SK-N-DZ (cell line): Measurements from ENCODE around the gene TTC23. TPM values are rescaled to one million over a fixed set of nuclear protein-coding genes. Genes with fewer than 3 reads are reported as not detected.

Source experiments
- DNase-seq: peaks from one replicate; pipeline ENCODE4 v3.0.0-alpha.2; 2015; ENCODE audit warnings: low spot score
- polyA plus RNA-seq, 2 experiments: library from polyadenylated mRNA; depleted of rRNA; stranded (reverse); fragments of >200 nt; gene quantifications; 2 replicates each; pipeline ENCODE4 v1.2.3, GENCODE V29; 2014

Gene TTC23, protein sequence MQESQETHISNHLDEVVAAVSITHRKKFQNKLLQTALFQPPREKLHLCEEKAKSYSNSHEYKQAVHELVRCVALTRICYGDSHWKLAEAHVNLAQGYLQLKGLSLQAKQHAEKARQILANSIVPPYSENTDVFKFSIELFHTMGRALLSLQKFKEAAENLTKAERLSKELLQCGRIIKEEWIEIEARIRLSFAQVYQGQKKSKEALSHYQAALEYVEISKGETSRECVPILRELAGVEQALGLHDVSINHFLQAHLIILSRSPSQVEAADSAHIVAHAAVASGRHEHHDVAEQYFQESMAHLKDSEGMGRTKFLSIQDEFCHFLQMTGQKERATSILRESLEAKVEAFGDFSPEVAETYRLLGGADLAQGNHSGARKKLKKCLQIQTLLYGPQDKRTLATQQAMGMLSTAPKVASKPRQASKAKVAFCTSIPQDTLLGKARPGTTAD
- polyA plus RNA-seq (2014; cell fraction: cytosol; rRNA removed): 3.9 and 5.0 TPM in 2 replicates
- polyA plus RNA-seq (2014; cell fraction: nucleus; rRNA removed): 4.7 and 5.9 TPM in 2 replicates

DNA sequence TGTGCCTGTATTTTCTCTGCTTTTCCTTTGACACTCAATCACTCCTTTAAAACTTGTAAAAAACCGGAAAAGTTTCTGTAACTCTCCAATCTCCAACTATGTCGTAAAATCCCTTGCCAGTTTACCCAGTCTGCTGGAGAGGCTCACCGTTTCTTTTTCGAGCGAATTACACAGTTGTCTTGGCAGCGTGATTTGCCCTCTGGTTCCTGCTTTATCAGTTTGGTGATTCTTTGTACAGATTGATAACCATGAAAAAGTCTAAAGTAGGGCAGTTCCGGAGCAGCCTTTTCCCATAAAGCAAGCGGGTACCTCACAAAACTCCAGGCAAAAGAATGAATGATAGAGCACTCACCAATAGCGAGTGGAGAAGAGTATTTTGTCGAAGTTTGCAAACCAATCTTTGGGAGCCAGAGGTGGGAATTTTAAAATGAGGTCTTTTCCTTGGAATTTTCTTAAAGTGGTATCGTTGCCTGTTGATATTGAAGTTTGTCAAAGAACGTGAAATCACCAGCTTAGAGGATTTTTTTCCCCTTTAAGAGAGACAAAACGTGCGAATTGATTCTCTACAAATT lies at the start of gene TTC23:
Gene TTC23 (minus strand): TSS at position 312 of the 572 bp plus-strand sequence. CDS start 20,869 bp downstream, outside the sequence.
- DNase-seq: no peak

- DNase-seq: no peak
Observed at GRCh38 chr15:99296386-99296785, 47.0 kb upstream of the TTC23 start.

GRCh38 chr15:99295840-99296239 lies 46.5 kb upstream of the TTC23 start:
- DNase-seq: no peak

GRCh38 chr15:99291643-99292042 lies 42.3 kb upstream of the TTC23 start:
- DNase-seq: no peak

DNA sequence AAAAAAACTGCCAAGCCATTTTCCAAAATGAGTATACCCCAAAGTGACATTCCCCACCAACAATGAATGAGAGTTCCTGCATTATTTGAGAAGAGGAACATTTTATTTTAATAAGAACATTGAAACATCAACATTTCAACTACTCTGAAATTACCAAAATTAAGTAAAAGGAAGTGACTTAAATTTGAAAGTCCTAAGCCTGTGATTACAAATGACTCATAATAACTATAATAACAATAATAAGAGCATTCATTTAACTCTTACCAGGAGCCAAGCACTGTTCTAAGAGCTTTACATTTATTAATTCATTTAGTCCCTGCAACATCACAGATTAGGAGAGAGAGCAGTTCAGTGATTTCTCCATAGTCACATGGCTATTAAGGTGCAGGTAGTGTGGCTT lies 34.3 kb upstream of the TTC23 start:
- DNase-seq: no peak

GRCh38 chr15:99282586-99282985 lies 33.2 kb upstream of the TTC23 start:
- no peak for DNase-seq

DNA sequence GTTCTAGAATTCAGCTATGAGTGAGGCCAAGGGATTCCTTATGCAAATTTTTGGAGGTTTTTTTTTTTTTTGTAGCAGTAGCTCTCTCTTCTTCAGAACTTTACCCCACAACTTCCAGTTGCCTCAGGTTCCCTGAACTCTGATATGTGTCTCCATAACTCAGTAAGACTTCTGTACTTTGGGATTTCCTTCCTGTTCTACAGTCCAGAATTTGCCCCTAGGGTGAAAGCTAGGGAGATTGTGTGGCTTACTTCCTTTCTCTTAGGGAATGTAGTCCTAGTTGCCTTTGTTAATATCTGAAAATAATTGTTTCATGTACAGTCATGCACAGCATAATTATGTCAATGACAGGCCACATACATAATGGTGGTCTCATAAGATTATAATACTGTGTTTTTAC lies 32.7 kb upstream of the TTC23 start:
- no peak for DNase-seq

DNA sequence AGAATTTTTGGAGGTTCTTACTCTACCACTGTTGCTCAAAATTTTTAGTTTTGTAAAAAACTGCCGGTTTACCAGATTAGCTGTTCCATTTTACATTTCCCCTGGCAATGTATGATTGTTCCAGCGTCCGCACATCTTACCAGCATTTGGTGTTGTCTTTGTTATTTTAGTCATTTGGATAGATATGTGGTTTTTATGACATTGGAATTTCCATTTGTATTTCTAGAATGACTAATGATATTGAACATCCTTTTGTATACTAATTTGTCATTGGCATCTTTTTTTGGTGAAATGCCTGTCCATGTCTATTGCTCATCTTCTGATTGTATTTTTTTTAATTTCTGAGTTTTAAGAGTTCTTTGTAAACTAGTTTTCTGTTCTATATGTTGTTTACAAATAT lies 30.4 kb upstream of the TTC23 start:
- DNase-seq: no peak

- DNase-seq: no peak
Observed at GRCh38 chr15:99279290-99279689, 29.9 kb upstream of the TTC23 start.

- no peak for DNase-seq
Observed at GRCh38 chr15:99275525-99276128, 26.2 kb upstream of the TTC23 start.

DNA sequence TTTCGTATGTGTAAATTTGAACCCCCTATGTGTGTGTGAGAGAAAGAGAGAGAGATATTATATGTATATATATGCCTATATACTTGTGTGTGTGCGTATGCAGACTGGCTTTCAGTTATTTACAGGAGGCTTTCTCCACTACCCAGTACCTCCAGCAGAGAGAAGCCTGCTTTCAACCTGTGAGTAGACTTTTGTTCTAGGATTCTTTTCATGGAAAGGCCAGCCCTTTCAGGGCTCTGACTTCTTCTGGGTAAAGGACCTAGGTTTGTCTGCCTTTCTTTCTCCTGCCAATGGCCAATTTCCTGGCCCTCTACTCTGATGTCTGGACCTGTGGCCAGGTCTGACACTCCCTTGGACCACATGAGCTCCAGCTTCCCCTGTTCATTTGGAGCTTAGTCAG lies 25.7 kb upstream of the TTC23 start:
- no peak for DNase-seq

GRCh38 chr15:99273801-99274200 lies 24.4 kb upstream of the TTC23 start:
- no peak for DNase-seq

DNA sequence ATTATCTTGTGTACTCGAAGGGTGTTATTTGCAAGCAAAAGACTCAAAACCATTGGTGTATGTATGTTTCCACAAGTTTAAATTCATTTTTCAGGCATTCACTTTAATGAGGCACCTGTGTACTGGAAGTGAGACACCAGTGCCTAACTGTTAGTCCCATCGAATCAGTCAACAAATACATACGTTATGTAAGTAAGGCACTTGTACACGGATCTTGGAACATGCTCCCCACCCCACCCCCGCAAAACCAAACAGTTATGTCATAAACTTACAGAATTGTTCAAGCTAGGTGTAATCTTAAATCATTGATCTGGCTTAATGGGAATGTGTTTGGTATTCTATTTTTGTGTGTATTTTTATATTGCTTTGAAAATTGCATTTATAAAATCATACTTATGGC lies 19.1 kb upstream of the TTC23 start:
- no peak for DNase-seq

DNA sequence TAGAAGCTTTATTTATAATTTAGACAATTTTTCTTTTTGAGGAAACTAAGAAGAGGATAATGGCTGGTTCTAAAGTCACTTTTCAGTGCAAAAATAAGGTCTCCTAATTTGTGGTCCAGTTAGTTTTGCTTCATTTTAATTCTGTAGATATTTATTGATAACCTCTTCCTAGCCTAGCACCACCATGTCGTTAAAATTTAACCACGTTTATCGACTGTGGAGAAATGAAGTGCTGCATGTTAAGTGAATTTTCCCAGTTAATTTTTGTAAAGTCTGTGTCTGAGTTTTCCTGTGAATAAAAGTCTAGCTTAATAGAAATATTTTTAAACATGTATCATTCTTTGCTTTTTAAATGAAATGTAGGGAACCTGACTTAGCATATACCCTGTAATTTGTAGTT lies 18.6 kb upstream of the TTC23 start:
- no peak for DNase-seq

DNA sequence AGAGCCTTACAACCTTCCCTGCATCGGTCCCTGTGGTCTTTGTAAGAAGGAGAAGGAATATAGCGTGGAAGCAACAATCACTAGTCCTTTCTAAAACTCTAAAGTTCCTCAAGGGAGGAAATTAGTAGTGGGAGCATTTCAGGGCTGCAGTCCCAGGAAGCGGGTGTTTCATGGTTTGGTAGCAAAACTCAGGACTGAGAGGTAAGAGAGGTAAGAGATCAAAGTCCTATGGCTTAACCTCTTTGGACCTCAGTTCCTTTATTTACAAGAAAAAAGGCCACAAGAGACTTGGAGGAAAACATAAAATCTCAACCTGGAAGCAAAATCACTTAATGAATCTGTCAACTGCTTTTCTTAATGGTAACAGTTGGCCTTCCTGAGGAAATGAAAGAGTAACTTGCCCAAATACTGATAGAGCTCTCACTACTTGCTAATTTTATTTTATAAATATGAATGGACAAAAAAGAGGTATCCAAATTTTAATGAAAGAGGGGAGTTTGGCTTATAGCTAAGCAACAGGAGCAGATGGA lies 16.2 kb upstream of the TTC23 start:
- no peak for DNase-seq

DNA sequence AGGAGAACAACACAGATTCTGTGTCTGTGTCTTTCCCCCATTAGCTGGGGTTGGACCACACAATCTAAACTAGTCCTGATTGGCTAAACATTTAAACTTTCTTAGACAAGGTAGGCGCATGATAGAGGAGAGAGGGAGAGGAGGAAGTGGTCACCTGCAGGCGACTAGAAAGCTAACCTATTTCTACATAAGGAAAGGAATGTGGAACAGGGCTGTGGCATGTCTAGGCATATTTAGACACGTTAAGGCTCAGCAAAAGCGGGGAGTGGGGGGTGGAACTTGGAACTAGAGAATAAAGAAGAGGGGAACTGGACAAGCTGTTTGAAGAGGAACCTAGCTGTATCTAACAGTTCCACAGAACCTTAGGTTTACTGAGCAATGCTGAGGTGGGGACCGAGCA lies 14.7 kb upstream of the TTC23 start:
- no peak for DNase-seq

DNA sequence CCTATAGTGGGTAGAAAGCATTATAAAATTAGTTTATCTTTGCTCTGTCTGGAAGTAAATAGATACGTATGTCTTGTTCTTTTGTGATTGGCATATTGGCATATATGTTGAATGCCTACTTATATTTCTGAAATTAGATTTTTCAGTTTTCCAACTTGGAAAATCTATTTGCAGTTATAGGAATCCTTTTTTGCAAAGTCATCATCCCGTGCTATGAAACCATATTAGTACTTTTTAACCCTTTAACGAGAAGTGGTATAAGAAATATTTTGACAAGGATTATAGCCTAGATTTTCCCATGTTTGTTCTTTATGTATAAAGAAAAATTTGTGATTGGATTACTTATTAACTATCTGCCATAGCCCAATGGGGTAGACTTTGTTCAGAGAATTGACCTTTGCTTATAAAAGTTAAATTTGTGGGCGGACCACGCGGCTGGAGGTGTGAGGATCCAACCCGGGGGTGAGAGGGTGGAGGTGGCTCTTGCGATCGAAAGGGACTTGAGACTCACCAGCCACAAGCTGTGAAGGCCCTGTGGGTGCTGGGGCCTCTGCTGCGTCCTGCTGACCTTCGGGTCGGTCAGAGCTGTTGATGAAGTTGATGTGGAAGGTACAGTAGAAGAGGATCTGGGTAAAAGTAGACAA lies 7.8 kb upstream of the TTC23 start:
- no peak for DNase-seq

- no peak for DNase-seq
Observed at GRCh38 chr15:99253381-99254090, 4.2 kb upstream of the TTC23 start.

DNA sequence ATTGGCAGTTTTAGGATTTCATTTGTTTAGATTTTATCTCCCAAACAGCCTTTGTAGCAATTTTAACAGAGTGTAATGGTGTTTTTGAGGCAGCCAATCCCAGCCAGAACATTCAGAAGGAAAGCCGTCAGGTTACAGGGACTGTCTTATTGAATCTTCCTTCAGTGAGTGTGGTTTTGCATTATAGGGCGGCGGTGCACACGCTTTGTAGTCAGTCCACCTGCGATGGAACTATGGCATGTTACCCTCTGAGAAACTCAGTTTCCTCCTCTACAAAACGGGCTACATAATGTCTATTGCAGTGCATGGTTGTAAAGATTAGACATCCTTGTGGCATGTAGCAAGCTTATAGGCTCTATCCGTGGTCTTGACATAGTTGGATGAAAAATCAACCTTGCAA lies 2.9 kb upstream of the TTC23 start:
- DNase-seq: peak; percentile 11

DNA sequence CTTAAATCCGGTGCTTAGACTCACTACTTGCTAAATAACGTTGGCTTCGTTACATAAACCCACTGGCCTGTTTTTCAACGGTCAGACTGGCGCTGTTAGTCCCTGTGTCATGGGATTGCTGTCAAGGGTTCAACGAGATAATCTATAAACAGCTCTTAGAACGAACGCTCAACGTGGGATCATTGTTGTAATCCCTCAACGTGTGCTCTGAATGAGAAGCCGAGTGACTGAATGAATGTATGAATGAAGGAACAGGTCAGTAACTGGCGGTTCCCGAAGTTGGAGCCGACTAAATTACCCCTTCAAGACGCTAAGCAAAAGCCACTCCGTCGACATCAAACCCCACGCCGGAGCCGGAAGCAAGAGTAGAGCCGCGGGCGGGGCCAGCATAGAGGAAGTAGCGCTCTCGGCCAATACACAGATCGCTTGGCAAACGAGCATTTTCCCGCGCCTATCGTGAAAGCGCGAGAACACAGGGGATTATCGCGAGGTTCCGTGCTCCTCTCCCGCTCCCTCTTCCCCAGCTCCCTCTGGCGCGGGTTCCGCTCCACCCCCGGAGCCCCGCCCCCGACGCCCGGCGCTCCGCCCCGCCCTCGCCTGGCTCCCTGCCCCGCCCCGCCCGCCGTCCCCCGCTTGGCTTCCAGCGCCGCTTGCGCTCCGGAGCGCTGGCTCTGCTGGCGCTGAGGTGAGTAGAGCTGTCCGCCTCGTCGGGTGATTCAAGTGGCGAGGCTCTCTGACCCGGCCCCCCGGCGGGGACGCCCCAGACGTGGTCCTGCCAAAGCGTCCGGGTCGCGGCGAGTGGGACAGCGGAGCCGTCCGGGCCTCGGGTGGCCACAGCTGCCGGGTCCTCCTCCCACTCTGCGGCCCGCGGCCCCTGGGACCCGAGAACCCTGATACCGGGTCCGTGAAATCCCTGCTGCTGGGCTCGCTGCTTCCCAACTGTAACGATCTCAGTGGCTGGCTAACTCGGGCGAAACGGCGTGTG lies 1.8 kb upstream of the TTC23 start, which contains the start of gene LRRC28:
Gene LRRC28 (plus strand): TSS at position 625 of the 985 bp plus-strand sequence. CDS start 4,477 bp downstream, outside the sequence.
- DNase-seq: peak; percentile 99
